SK-N-SH (cell line): ENCODE data around the gene ZSCAN20.

ENCODE experiments used
- CTCF ChIP-seq: fragments of 200-600 bp; sonication (generic); IDR thresholded peaks from 2 replicates; pipeline ENCODE4 v1.6.1; 2017; ENCODE audit warnings: antibody characterized with exemption, mild to moderate bottlenecking, moderate library complexity
- EP300 ChIP-seq, 2 experiments: IDR thresholded peaks; 2 replicates each; pipeline versions ENCODE4 v1.4.0 to v1.6.1; 2012; ENCODE audit warnings: borderline replicate concordance in 1 of 2, low read depth in 1 of 2, low read length in 1 of 2
- FOXJ3 ChIP-seq: sonication (generic); formaldehyde crosslinking; IDR thresholded peaks from 2 replicates; pipeline ENCODE4 v1.5.1; 2020; ENCODE audit warnings: mild to moderate bottlenecking, missing genetic modification reagents
- GATA2 ChIP-seq: sonication (generic); formaldehyde crosslinking; IDR thresholded peaks from 2 replicates; pipeline ENCODE4 v1.5.0; 2020; ENCODE audit warnings: mild to moderate bottlenecking, missing genetic modification reagents
- MXI1 ChIP-seq: IDR thresholded peaks from 2 replicates; pipeline ENCODE4 v1.6.1; 2012; ENCODE audit warnings: mild to moderate bottlenecking, low read depth, low read length, improper control_type of control experiment
- POLR2AphosphoS5 ChIP-seq: IDR thresholded peaks from 2 replicates; pipeline ENCODE4 v1.6.1; 2012; ENCODE audit warnings: low read depth, low read length
- RAD21 ChIP-seq: IDR thresholded peaks from 2 replicates; pipeline ENCODE4 v1.6.1; 2012; ENCODE audit warnings: mild to moderate bottlenecking, low read length
- RFX5 ChIP-seq: IDR thresholded peaks from 2 replicates; pipeline ENCODE4 v1.6.1; 2012; ENCODE audit warnings: mild to moderate bottlenecking, improper control_type of control experiment, low read length
- SIN3A ChIP-seq: IDR thresholded peaks from 2 replicates; pipeline ENCODE4 v1.6.1; 2012; ENCODE audit warnings: low read depth, mild to moderate bottlenecking, low read length, moderate library complexity, borderline replicate concordance
- TAF1 ChIP-seq: IDR thresholded peaks from 2 replicates; pipeline ENCODE4 v1.6.1; 2012; ENCODE audit warnings: low read depth, mild to moderate bottlenecking, low read length, moderate library complexity, borderline replicate concordance
- USF1 ChIP-seq: IDR thresholded peaks from 2 replicates; pipeline ENCODE4 v1.4.0; 2012; ENCODE audit warnings: low read depth, borderline replicate concordance
- YY1 ChIP-seq: IDR thresholded peaks from 2 replicates; pipeline ENCODE4 v1.4.0; 2012; ENCODE audit warnings: low read depth, mild to moderate bottlenecking
- TF ChIP-seq, protein P1 (sequence below): IDR thresholded peaks from 2 replicates; pipeline ENCODE4 v1.4.0; 2012; ENCODE audit warnings: low read depth, borderline replicate concordance
- TF ChIP-seq, protein P2 (sequence below): fragments of 150-350 bp; IDR thresholded peaks from 2 replicates; pipeline ENCODE4 v1.6.1; 2017; ENCODE audit warnings: antibody characterized with exemption, low read length, low read depth, borderline replicate concordance

- no peak for TF ChIP-seq EP300 (IDR thresholded peaks at IDR 0.05; ENCODE audit: borderline replicate concordance in 1 of 2, low read depth in 1 of 2, low read length in 1 of 2)
- TF ChIP-seq, protein P1, sequence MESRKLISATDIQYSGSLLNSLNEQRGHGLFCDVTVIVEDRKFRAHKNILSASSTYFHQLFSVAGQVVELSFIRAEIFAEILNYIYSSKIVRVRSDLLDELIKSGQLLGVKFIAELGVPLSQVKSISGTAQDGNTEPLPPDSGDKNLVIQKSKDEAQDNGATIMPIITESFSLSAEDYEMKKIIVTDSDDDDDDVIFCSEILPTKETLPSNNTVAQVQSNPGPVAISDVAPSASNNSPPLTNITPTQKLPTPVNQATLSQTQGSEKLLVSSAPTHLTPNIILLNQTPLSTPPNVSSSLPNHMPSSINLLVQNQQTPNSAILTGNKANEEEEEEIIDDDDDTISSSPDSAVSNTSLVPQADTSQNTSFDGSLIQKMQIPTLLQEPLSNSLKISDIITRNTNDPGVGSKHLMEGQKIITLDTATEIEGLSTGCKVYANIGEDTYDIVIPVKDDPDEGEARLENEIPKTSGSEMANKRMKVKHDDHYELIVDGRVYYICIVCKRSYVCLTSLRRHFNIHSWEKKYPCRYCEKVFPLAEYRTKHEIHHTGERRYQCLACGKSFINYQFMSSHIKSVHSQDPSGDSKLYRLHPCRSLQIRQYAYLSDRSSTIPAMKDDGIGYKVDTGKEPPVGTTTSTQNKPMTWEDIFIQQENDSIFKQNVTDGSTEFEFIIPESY, result no peak
- TF ChIP-seq RAD21, result no peak
- no peak for TF ChIP-seq CTCF
- TF ChIP-seq MXI1, result no peak
- TF ChIP-seq, protein P2, sequence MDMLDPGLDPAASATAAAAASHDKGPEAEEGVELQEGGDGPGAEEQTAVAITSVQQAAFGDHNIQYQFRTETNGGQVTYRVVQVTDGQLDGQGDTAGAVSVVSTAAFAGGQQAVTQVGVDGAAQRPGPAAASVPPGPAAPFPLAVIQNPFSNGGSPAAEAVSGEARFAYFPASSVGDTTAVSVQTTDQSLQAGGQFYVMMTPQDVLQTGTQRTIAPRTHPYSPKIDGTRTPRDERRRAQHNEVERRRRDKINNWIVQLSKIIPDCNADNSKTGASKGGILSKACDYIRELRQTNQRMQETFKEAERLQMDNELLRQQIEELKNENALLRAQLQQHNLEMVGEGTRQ, result no peak
- TF ChIP-seq POLR2AphosphoS5, result no peak
- TF ChIP-seq GATA2 (CRISPR knock-in tag), result no peak
- TF ChIP-seq SIN3A, result no peak
- TF ChIP-seq RFX5, result no peak
- no peak for TF ChIP-seq USF1
- no peak for TF ChIP-seq FOXJ3
- no peak for TF ChIP-seq TAF1
- TF ChIP-seq YY1, result no peak
Observed at GRCh38 chr1:33535334-33535733, 62.9 kb downstream of the ZSCAN20 start.
